ENCODE results near the gene NFIB. TPM values are rescaled to one million over a fixed set of nuclear protein-coding genes. Genes with fewer than 3 reads are reported as not detected.

NFIB gene
- total and polyA plus RNA-seq, 8 donors: 8.9 to 65.0 (median 45.7) TPM

- WGBS, 2 donors: 24% methylated on average over 11 of the region's 11 CpGs
- Histone ChIP-seq H3K27me3 (no peaks in the 10 kb centered on the region), H3K27ac (peak overlapping the region; percentile 44 to 74 (median 54)), H3K9me3 (no peaks in the 10 kb centered on the region), H3K4me1 (peaks cover 27 to 60% (median 29%) of the 10 kb centered on the region in 3 donors), H3K4me3 (peak overlapping the region in 2 of 4 donors; percentile 2 to 6), H3K36me3 (no peaks in the 10 kb centered on the region)
- ATAC-seq (peak; percentile 68 to 74 (median 72)), DNase-seq (peak in 4 of 6 donors; percentile 20 to 37 (median 34)), FAIRE-seq (no peak)
- no peak for TF ChIP-seq CTCF (IDR thresholded peaks at IDR 0.05)
- intact Hi-C loops (cut with DNase I): no loop called here
Observed at GRCh38 chr9:14180093-14180959, 133.6 kb downstream of the NFIB start.

- TF ChIP-seq CTCF (IDR thresholded peaks at IDR 0.05): no peak
Observed at GRCh38 chr9:14179449-14179848, 134.5 kb downstream of the NFIB start.

GRCh38 chr9:14175778-14176177 lies 138.2 kb downstream of the NFIB start:
- no peak for FAIRE-seq
- TF ChIP-seq CTCF (IDR thresholded peaks at IDR 0.05): no peak
- no peaks in the 10 kb centered on the region for H3K36me3 ChIP-seq
- no peaks in the 10 kb centered on the region for H3K27me3 ChIP-seq
- H3K4me3 ChIP-seq: no peak overlapping the region
- WGBS, 2 donors: 95% methylated on average over 1 of the region's 1 CpG
- no peak for DNase-seq
- intact Hi-C loops (cut with DNase I): no loop called here
- H3K4me1 ChIP-seq: peaks cover 22 to 51% (median 27%) of the 10 kb centered on the region in 3 donors
- no peak for ATAC-seq
- H3K27ac ChIP-seq: no peak overlapping the region
- no peaks in the 10 kb centered on the region for H3K9me3 ChIP-seq

More at GRCh38 chr9:14179449-14179848, 134.5 kb downstream of the NFIB start:
- Histone ChIP-seq H3K27me3 (no peaks in the 10 kb centered on the region), H3K36me3 (no peaks in the 10 kb centered on the region), H3K9me3 (no peaks in the 10 kb centered on the region), H3K4me1 (peaks cover 27 to 56% (median 27%) of the 10 kb centered on the region in 3 donors), H3K27ac (peak overlapping the region; percentile 44 to 74 (median 68)), H3K4me3 (no peak overlapping the region)
- peak in 4 of 6 donors; percentile 37 to 74 (median 72) for DNase-seq
- WGBS, 2 donors: 13 to 17% methylated on average over 3 of the region's 3 CpGs
- intact Hi-C loops (cut with DNase I): no loop called here
- FAIRE-seq: no peak
- ATAC-seq: peak; percentile 93 to 96 (median 93)

- no peak for ATAC-seq
- no peak for TF ChIP-seq CTCF (IDR thresholded peaks at IDR 0.05)
- Histone ChIP-seq H3K27ac (no peak overlapping the region), H3K4me3 (no peak overlapping the region), H3K27me3 (no peaks in the 10 kb centered on the region), H3K4me1 (peaks cover 9 to 34% (median 21%) of the 10 kb centered on the region in 3 donors), H3K9me3 (no peaks in the 10 kb centered on the region), H3K36me3 (no peaks in the 10 kb centered on the region)
- intact Hi-C loops (cut with DNase I): no loop called here
- DNase-seq: peak in 1 of 6 donors; percentile 32
- WGBS, 2 donors: 67 to 83% methylated on average over 2 of the region's 2 CpGs
- no peak for FAIRE-seq
Observed at GRCh38 chr9:14173713-14174112, 140.2 kb downstream of the NFIB start.

Data from pancreas (tissue), 10 donors.